ENCODE measurements around the gene WDR81. TPM values are rescaled to one million over a fixed set of nuclear protein-coding genes. Genes with fewer than 3 reads are reported as not detected.
"Not testable (repeated sequence)": the region's sequence is repeated elsewhere in the genome, so short reads cannot be mapped to it uniquely, and the experiment has no call there.

Gene WDR81
- total and polyA plus RNA-seq, 10 of the 15 experiments (the other 5 are each of a cell fraction or from before 2014, with no cell fraction given): 0.13 to 22.4 (median 7.3) TPM; not detected in 1

- FAIRE-seq: no peak
- SMC1A ChIA-PET (ENCODE audit: uncharacterized antibody, unreplicated experiment): interaction anchor here (1.1 kb wide), 2 partner anchors 14 to 33 kb away, joined by 4 read pairs; no protein-coding TSS in a partner anchor
- CTCF ChIA-PET: interaction anchor here (0.6 to 2.8 kb wide), 2 partner anchors 49 to 196 kb away, joined by 3 to 19 read pairs; no protein-coding TSS in a partner anchor
- WGBS (ENCODE audit: insufficient coverage, insufficient replicate concordance, low lambda C conversion rate, missing lambda C conversion rate): 40% methylated on average over 21 of the region's 21 CpGs
- Histone ChIP-seq H3K9me3 (replicated peaks; ENCODE audit: control insufficient read depth, insufficient read depth, low read length) (no peaks in the 10 kb centered on the region), H3K36me3 (ENCODE audit: control insufficient read depth in 2 of 2, insufficient read depth in 2 of 2, low read length in 1 of 2) (no peaks in the 10 kb centered on the region), H3K27ac (ENCODE audit: control insufficient read depth, insufficient read depth) (no peak overlapping the region), H3K4me3 (no peak overlapping the region), H3K9ac (ENCODE audit: control insufficient read depth, insufficient read depth, low read length) (no peak overlapping the region; the same call in 1 of the 2 replicates), H3K79me2 (ENCODE audit: control insufficient read depth, insufficient read depth, low read length) (no peaks in the 10 kb centered on the region), H3K4me1 (ENCODE audit: control insufficient read depth, insufficient read depth, low read length) (peaks cover 7% of the 10 kb centered on the region), H4K20me1 (ENCODE audit: control insufficient read depth, insufficient read depth) (no peaks in the 10 kb centered on the region), H2AFZ (ENCODE audit: control insufficient read depth, low read depth, low read length) (peak overlapping the region; percentile 16), H3K4me2 (ENCODE audit: control insufficient read depth, insufficient read depth) (peak overlapping the region; percentile 0), H3K27me3 (replicated peaks in 1 of 2; ENCODE audit: control insufficient read depth in 2 of 2, insufficient read depth in 2 of 2, low read length in 1 of 2) (no peaks in the 10 kb centered on the region)
- RAD21 ChIA-PET (ENCODE audit: unreplicated experiment): interaction anchor here (1.1 to 1.2 kb wide), 2 partner anchors 14 to 33 kb away, joined by 3 read pairs; no protein-coding TSS in a partner anchor
- no peak for DNase-seq (ENCODE audit: low read depth, low spot score)
- POLR2A ChIA-PET: interaction anchor here (0.7 to 0.9 kb wide), 2 partner anchors 8 to 37 kb away, joined by 3 read pairs; partner anchors contain the start of gene SERPINF1
- intact Hi-C loops (cut with micrococcal nuclease; ENCODE audit: unreplicated experiment) (no loop called here), in situ Hi-C loops (cut with MboI) (no loop called here)
- 0 out of 2 replicates have a peak, but pooled peaks have one; percentile 29 for TF ChIP-seq POLR2A (IDR thresholded peaks at IDR 0.05; ENCODE audit: low read depth, low read length)
- TF ChIP-seq KDM1A (IDR thresholded peaks at IDR 0.05; ENCODE audit: borderline replicate concordance): no peak
- no TSS peak for BruUV-seq (replicated peaks)
- ATAC-seq: no peak; the same call in 2 of the 3 replicates
Measured at GRCh38 chr17:1769822-1770477, 45.4 kb downstream of the WDR81 start.

- H3K36me3 ChIP-seq (ENCODE audit: control insufficient read depth in 2 of 2, insufficient read depth in 2 of 2, low read length in 1 of 2); H2AFZ ChIP-seq (ENCODE audit: control insufficient read depth, low read depth, low read length); in situ Hi-C loops (cut with MboI); H3K27me3 ChIP-seq (replicated peaks in 1 of 2; ENCODE audit: control insufficient read depth in 2 of 2, insufficient read depth in 2 of 2, low read length in 1 of 2); H3K9me3 ChIP-seq (replicated peaks; ENCODE audit: control insufficient read depth, insufficient read depth, low read length); BruUV-seq (replicated peaks); H3K4me1 ChIP-seq (ENCODE audit: control insufficient read depth, insufficient read depth, low read length); H3K79me2 ChIP-seq (ENCODE audit: control insufficient read depth, insufficient read depth, low read length); DNase-seq (ENCODE audit: low read depth, low spot score); intact Hi-C loops (cut with micrococcal nuclease; ENCODE audit: unreplicated experiment); FAIRE-seq; H3K4me3 ChIP-seq; ATAC-seq; H4K20me1 ChIP-seq (ENCODE audit: control insufficient read depth, insufficient read depth); H3K27ac ChIP-seq (ENCODE audit: control insufficient read depth, insufficient read depth); H3K4me2 ChIP-seq (ENCODE audit: control insufficient read depth, insufficient read depth); H3K9ac ChIP-seq (ENCODE audit: control insufficient read depth, insufficient read depth, low read length): not testable (repeated sequence)
- ChIA-PET POLR2A (interaction anchor here (0.6 to 1.8 kb wide), 3 partner anchors 10 to 56 kb away, joined by 4 to 10 read pairs (median 4); no protein-coding TSS in a partner anchor), RAD21 (ENCODE audit: unreplicated experiment) (interaction anchor here (0.7 to 1.1 kb wide), 3 partner anchors 11 to 92 kb away, joined by 3 read pairs; no protein-coding TSS in a partner anchor), SMC1A (ENCODE audit: uncharacterized antibody, unreplicated experiment) (interaction anchor here (1.1 to 1.4 kb wide), 4 partner anchors 11 to 60 kb away, joined by 3 to 4 read pairs (median 3); no protein-coding TSS in a partner anchor), CTCF (interaction anchor here (1.0 to 1.4 kb wide), 3 partner anchors 10 to 60 kb away, joined by 3 to 6 read pairs (median 3); no protein-coding TSS in a partner anchor)
- WGBS (ENCODE audit: insufficient coverage, insufficient replicate concordance, low lambda C conversion rate, missing lambda C conversion rate): 95% methylated on average over 12 of the region's 12 CpGs
Measured at GRCh38 chr17:1773000-1773695, 48.6 kb downstream of the WDR81 start.

Data from GM12878 (cell line).